Smooth muscle cell (in vitro differentiated cells): ENCODE results near the gene ENHO. TPM values are rescaled to one million over a fixed set of nuclear protein-coding genes. Genes with fewer than 3 reads are reported as not detected.
A peak's percentile ranks its signal among the peaks of the same experiment; 100 is the strongest.

Experiments used
- DNase-seq: peaks from one replicate; lab custom pipeline; 2025; ENCODE audit not compliant: unreplicated experiment; lab: John Stamatoyannopoulos, UW
- H2AFZ ChIP-seq: fragments of 200-600 bp; sonication (generic); 2 replicates; pipeline ENCODE4 v1.6.0; 2016; ENCODE audit warnings: antibody characterized with exemption, low read depth, mild to moderate bottlenecking
- H3F3A ChIP-seq: fragments of 200-600 bp; sonication (generic); 2 replicates; pipeline ENCODE4 v1.6.0; 2017; ENCODE audit warnings: antibody characterized with exemption, low read depth
- H3K27ac ChIP-seq: fragments of 200-600 bp; sonication (generic); 2 replicates; pipeline ENCODE4 v1.5.1; 2016; ENCODE audit warnings: low read depth, mild to moderate bottlenecking
- H3K27me3 ChIP-seq: fragments of 200-600 bp; sonication (generic); 2 replicates; pipeline ENCODE4 v1.6.1; 2016; ENCODE audit warnings: low read depth, mild to moderate bottlenecking
- H3K36me3 ChIP-seq: fragments of 200-600 bp; sonication (generic); 2 replicates; pipeline ENCODE4 v1.5.1; 2016; ENCODE audit warnings: low read depth
- H3K4me1 ChIP-seq: fragments of 200-600 bp; sonication (generic); 2 replicates; pipeline ENCODE4 v1.5.1; 2016; ENCODE audit warnings: low read depth
- H3K4me2 ChIP-seq: fragments of 200-600 bp; sonication (generic); 2 replicates; pipeline ENCODE4 v1.6.0; 2016; ENCODE audit warnings: mild to moderate bottlenecking
- H3K4me3 ChIP-seq: fragments of 200-600 bp; sonication (generic); 2 replicates; pipeline ENCODE4 v1.5.1; 2016; ENCODE audit warnings: mild to moderate bottlenecking
- H3K79me2 ChIP-seq: fragments of 200-600 bp; sonication (generic); 2 replicates; pipeline ENCODE4 v1.6.0; 2016; ENCODE audit warnings: low read depth, mild to moderate bottlenecking
- H3K9ac ChIP-seq: fragments of 200-600 bp; sonication (generic); 2 replicates; pipeline ENCODE4 v1.6.0; 2016; ENCODE audit warnings: low read depth
- H3K9me3 ChIP-seq: fragments of 200-600 bp; sonication (generic); replicated peaks from 2 replicates; pipeline ENCODE4 v1.5.1; 2016; ENCODE audit warnings: low read depth
- H4K20me1 ChIP-seq: fragments of 200-600 bp; sonication (generic); 2 replicates; pipeline ENCODE4 v1.6.0; 2016; ENCODE audit warnings: low read depth
- CTCF ChIP-seq: fragments of 200-600 bp; sonication (generic); IDR thresholded peaks from 2 replicates; pipeline ENCODE4 v1.5.1; 2017; ENCODE audit warnings: borderline replicate concordance, mild to moderate bottlenecking, antibody characterized with exemption; ENCODE audit not compliant: insufficient read depth, poor library complexity, severe bottlenecking
- WGBS: methylation state at CpG from one replicate; pipeline ENCODE4 v1.1.7; 2016; ENCODE audit warnings: low lambda C conversion rate; 5-methylcytosine and 5-hydroxymethylcytosine counted together
- polyA plus RNA-seq: library from polyadenylated mRNA; unstranded; fragments of >200 nt; fragmentation: Nextera tagmentation; extraction: Ambion mirVana; gene quantifications from 2 replicates; pipeline ENCODE4 v1.2.1, GENCODE V29; 2016
- total RNA-seq: library from RNA; depleted of rRNA; stranded (reverse); fragments of >200 nt; gene quantifications from 2 replicates; pipeline ENCODE4 v1.2.3, GENCODE V29; 2014

Gene ENHO
- total and polyA plus RNA-seq, 2 experiments from 2014 or later = 0.97 TPM; not detected in 1

- TF ChIP-seq CTCF = no peak
- Histone ChIP-seq H3K36me3 (no peaks in the 10 kb centered on the region), H3F3A (no peaks in the 10 kb centered on the region), H3K4me2 (no peak overlapping the region), H3K4me1 (peaks cover 7% of the 10 kb centered on the region), H3K79me2 (no peaks in the 10 kb centered on the region), H3K9ac (no peak overlapping the region), H3K27me3 (no peaks in the 10 kb centered on the region), H3K4me3 (no peak overlapping the region), H4K20me1 (no peaks in the 10 kb centered on the region), H3K9me3 (no peaks in the 10 kb centered on the region), H3K27ac (no peak overlapping the region), H2AFZ (no peak overlapping the region)
- WGBS = 87% methylated on average over 5 of the region's 5 CpGs
- DNase-seq = no peak
These were observed 26.6 kb upstream of the ENHO start for GRCh38 chr9:34549407-34549732.

- peak; percentile 93 for TF ChIP-seq CTCF
- DNase-seq = peak; percentile 45
These were observed 25.3 kb upstream of the ENHO start for GRCh38 chr9:34547960-34548611.

GRCh38 chr9:34546834-34547827 is 24.3 kb upstream of the ENHO start:
- H3K79me2 ChIP-seq = no peaks in the 10 kb centered on the region
- H3F3A ChIP-seq = no peaks in the 10 kb centered on the region
- no peak overlapping the region for H3K4me3 ChIP-seq
- DNase-seq = no peak
- no peak overlapping the region for H3K27ac ChIP-seq
- no peaks in the 10 kb centered on the region for H3K36me3 ChIP-seq
- H4K20me1 ChIP-seq = no peaks in the 10 kb centered on the region
- no peak overlapping the region for H3K9ac ChIP-seq
- H3K9me3 ChIP-seq = no peaks in the 10 kb centered on the region
- no peaks in the 10 kb centered on the region for H3K27me3 ChIP-seq
- H2AFZ ChIP-seq = no peak overlapping the region
- no peaks in the 10 kb centered on the region for H3K4me1 ChIP-seq
- TF ChIP-seq CTCF = peak; percentile 71
- WGBS = 59% methylated on average over 16 of the region's 16 CpGs
- H3K4me2 ChIP-seq = no peak overlapping the region

More at GRCh38 chr9:34547960-34548611, 25.3 kb upstream of the ENHO start:
- Histone ChIP-seq H3K27ac (no peak overlapping the region), H3K79me2 (no peaks in the 10 kb centered on the region), H2AFZ (no peak overlapping the region), H3K9me3 (no peaks in the 10 kb centered on the region), H3K9ac (no peak overlapping the region), H3K27me3 (no peaks in the 10 kb centered on the region), H3K4me1 (no peaks in the 10 kb centered on the region), H3F3A (no peaks in the 10 kb centered on the region), H3K36me3 (no peaks in the 10 kb centered on the region), H4K20me1 (no peaks in the 10 kb centered on the region), H3K4me3 (no peak overlapping the region), H3K4me2 (no peak overlapping the region)
- 19% methylated on average over 13 of the region's 13 CpGs for WGBS
